Measurements from ENCODE around the gene ZNF625. TPM values are rescaled to one million over a fixed set of nuclear protein-coding genes. Genes with fewer than 3 reads are reported as not detected.

ZNF625 gene
- total RNA-seq, 1 experiment from 2014 or later, result 7.9 TPM

DNA sequence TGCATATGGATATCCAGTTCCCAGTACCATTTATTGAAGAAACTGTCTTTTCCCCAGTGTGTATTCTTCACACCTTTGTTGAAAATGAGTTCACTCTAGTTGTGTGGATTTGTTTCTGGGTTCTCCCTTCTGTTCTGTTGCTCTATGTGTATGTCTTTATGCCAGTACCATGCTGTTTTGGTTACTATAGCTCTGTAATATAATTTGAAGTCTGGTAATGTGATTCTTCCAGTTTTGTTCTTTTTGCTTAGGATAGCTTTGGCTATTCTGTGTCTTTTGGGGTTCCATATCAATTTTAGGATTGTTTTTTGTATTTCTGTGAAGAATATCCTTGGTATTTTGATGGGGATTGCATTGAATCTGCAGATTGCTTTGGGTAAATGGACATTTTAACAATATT is 41.6 kb upstream of the ZNF625 start:
- Histone ChIP-seq H3K4me3 (ENCODE audit: low read depth in 2 of 2, low read length in 2 of 2) (no peak overlapping the region), H3K27ac (ENCODE audit: low read length) (no peak overlapping the region), H3K9me3 (ENCODE audit: control insufficient read depth, insufficient read depth, low read depth, low read length) (peaks cover 15% of the 10 kb centered on the region; the same call in 1 of the 2 replicates), H3K4me1 (ENCODE audit: control insufficient read depth, insufficient read depth, low read length) (no peaks in the 10 kb centered on the region), H3K36me3 (ENCODE audit: control insufficient read depth, insufficient read depth, low read length) (no peaks in the 10 kb centered on the region), H3K27me3 (ENCODE audit: control insufficient read depth, insufficient read depth, low read length) (no peaks in the 10 kb centered on the region)
- ATAC-seq (no peak), DNase-seq (ENCODE audit: low read depth, low spot score) (no peak)
- in situ Hi-C loops (cut with HindIII; ENCODE audit: low pct_unique_long_range_greater_than_20kb, low sequenced_read_pairs) (no loop called here), intact Hi-C loops (cut with micrococcal nuclease; ENCODE audit: unreplicated experiment) (no loop called here)
- TF ChIP-seq POLR2AphosphoS5 (IDR thresholded peaks at IDR 0.05; ENCODE audit: low read depth, low read length) (no peak), SIN3A (IDR thresholded peaks at IDR 0.05; ENCODE audit: borderline replicate concordance, insufficient read depth, low read depth, low read length) (no peak), TCF7L2 (IDR thresholded peaks at IDR 0.05; ENCODE audit: low read depth, low read length) (no peak)
- TF ChIP-seq, protein P1, sequence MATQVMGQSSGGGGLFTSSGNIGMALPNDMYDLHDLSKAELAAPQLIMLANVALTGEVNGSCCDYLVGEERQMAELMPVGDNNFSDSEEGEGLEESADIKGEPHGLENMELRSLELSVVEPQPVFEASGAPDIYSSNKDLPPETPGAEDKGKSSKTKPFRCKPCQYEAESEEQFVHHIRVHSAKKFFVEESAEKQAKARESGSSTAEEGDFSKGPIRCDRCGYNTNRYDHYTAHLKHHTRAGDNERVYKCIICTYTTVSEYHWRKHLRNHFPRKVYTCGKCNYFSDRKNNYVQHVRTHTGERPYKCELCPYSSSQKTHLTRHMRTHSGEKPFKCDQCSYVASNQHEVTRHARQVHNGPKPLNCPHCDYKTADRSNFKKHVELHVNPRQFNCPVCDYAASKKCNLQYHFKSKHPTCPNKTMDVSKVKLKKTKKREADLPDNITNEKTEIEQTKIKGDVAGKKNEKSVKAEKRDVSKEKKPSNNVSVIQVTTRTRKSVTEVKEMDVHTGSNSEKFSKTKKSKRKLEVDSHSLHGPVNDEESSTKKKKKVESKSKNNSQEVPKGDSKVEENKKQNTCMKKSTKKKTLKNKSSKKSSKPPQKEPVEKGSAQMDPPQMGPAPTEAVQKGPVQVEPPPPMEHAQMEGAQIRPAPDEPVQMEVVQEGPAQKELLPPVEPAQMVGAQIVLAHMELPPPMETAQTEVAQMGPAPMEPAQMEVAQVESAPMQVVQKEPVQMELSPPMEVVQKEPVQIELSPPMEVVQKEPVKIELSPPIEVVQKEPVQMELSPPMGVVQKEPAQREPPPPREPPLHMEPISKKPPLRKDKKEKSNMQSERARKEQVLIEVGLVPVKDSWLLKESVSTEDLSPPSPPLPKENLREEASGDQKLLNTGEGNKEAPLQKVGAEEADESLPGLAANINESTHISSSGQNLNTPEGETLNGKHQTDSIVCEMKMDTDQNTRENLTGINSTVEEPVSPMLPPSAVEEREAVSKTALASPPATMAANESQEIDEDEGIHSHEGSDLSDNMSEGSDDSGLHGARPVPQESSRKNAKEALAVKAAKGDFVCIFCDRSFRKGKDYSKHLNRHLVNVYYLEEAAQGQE (IDR thresholded peaks at IDR 0.05; ENCODE audit: insufficient read depth in 1 of 2, low read depth in 2 of 2, low read length in 1 of 2), result no peak
- TF ChIP-seq, protein P2, sequence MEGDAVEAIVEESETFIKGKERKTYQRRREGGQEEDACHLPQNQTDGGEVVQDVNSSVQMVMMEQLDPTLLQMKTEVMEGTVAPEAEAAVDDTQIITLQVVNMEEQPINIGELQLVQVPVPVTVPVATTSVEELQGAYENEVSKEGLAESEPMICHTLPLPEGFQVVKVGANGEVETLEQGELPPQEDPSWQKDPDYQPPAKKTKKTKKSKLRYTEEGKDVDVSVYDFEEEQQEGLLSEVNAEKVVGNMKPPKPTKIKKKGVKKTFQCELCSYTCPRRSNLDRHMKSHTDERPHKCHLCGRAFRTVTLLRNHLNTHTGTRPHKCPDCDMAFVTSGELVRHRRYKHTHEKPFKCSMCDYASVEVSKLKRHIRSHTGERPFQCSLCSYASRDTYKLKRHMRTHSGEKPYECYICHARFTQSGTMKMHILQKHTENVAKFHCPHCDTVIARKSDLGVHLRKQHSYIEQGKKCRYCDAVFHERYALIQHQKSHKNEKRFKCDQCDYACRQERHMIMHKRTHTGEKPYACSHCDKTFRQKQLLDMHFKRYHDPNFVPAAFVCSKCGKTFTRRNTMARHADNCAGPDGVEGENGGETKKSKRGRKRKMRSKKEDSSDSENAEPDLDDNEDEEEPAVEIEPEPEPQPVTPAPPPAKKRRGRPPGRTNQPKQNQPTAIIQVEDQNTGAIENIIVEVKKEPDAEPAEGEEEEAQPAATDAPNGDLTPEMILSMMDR (IDR thresholded peaks at IDR 0.05), result no peak
- no TSS peak for BruUV-seq (replicated peaks)
- ChIA-PET CTCF (no interaction called here), POLR2A (no interaction called here)

DNA sequence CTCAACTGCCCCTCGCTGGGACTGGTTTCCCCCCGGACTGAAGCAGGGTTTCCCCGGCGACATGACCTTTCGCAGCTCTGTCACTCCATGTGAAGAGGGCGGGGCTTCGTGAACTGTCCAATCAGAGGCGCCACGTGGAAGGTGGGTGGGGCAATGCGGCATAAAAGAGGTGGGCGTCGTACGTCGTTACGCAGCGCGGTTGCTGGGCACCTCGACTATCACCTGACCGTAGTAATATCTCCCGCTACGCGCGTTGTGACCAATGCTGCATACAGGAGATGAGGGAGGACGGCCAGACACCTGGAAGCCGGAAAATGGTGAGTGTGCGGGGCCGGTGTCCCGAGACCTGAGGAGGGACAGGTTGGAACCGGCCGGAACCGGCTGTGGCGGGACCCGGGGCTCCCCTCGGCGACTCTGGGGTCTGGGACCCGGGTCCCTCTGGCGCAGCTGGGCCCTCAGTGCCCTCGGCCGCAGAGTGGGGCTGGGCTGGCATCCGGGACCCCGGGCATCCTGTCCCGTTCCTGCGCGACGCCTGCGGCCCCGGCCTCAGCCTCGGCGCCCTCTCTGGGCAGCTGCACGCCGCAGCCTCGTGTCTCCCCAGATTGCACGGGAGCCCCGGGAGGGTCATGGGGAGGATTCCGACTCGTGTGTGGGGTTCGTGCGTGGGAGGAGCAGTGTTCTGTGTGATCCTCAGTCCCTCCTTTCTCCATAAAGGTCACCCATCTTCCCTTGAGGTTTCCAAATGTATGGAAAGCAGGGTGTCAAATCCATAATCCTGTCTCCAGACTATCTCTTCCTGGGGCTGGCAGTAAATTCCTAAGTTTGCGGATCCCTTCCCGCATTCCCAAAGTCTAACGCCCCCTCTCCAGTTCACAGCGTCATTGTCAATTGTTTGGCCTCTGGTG is 38.5 kb upstream of the ZNF625 start:
- ATAC-seq (no peak), DNase-seq (ENCODE audit: low read depth, low spot score) (no peak)
- BruUV-seq (replicated peaks), result no TSS peak
- in situ Hi-C loops (cut with HindIII; ENCODE audit: low pct_unique_long_range_greater_than_20kb, low sequenced_read_pairs) (no loop called here), intact Hi-C loops (cut with micrococcal nuclease; ENCODE audit: unreplicated experiment) (no loop called here)
- Histone ChIP-seq H3K27me3 (ENCODE audit: control insufficient read depth, insufficient read depth, low read length) (no peaks in the 10 kb centered on the region), H3K27ac (ENCODE audit: low read length) (no peak overlapping the region), H3K36me3 (ENCODE audit: control insufficient read depth, insufficient read depth, low read length) (no peaks in the 10 kb centered on the region), H3K4me1 (ENCODE audit: control insufficient read depth, insufficient read depth, low read length) (no peaks in the 10 kb centered on the region), H3K4me3 (ENCODE audit: low read depth in 2 of 2, low read length in 2 of 2) (no peak overlapping the region; a peak in 1 of 4 replicates), H3K9me3 (ENCODE audit: control insufficient read depth, insufficient read depth, low read depth, low read length) (peaks cover 26% of the 10 kb centered on the region)
- CTCF ChIA-PET, result no interaction called here
- TF ChIP-seq TCF7L2 (IDR thresholded peaks at IDR 0.05; ENCODE audit: low read depth, low read length) (no peak), SIN3A (IDR thresholded peaks at IDR 0.05; ENCODE audit: borderline replicate concordance, insufficient read depth, low read depth, low read length) (no peak), POLR2AphosphoS5 (IDR thresholded peaks at IDR 0.05; ENCODE audit: low read depth, low read length) (no peak)
- TF ChIP-seq, protein P2 (IDR thresholded peaks at IDR 0.05), result no peak
- TF ChIP-seq, protein P1 (IDR thresholded peaks at IDR 0.05; ENCODE audit: insufficient read depth in 1 of 2, low read depth in 2 of 2, low read length in 1 of 2), result no peak
- POLR2A ChIA-PET, result no interaction called here

Measured in Panc1 (cell line).